Hepatocyte (in vitro differentiated cells): ENCODE measurements around the gene ZC3H7A. TPM values are rescaled to one million over a fixed set of nuclear protein-coding genes. Genes with fewer than 3 reads are reported as not detected.

Experiments used
- DNase-seq: peaks from one replicate; pipeline ENCODE4 v3.0.0-alpha.2; 2016; ENCODE audit warnings: low spot score
- H2AFZ ChIP-seq: fragments of 200-600 bp; sonication (generic); 2 replicates; pipeline ENCODE4 v1.6.0; 2016; ENCODE audit warnings: antibody characterized with exemption, mild to moderate bottlenecking
- H3K27ac ChIP-seq: fragments of 200-600 bp; sonication (generic); 2 replicates; pipeline ENCODE4 v1.5.1; 2016; ENCODE audit warnings: mild to moderate bottlenecking
- H3K27me3 ChIP-seq: fragments of 200-600 bp; sonication (generic); 2 replicates; pipeline ENCODE4 v1.6.1; 2016
- H3K36me3 ChIP-seq: fragments of 200-600 bp; sonication (generic); replicated peaks from 2 replicates; pipeline ENCODE4 v1.5.1; 2016; ENCODE audit warnings: low read depth; ENCODE audit not compliant: insufficient read depth
- H3K4me1 ChIP-seq: fragments of 200-600 bp; sonication (generic); 2 replicates; pipeline ENCODE4 v1.5.1; 2016; ENCODE audit warnings: mild to moderate bottlenecking, moderate library complexity; ENCODE audit not compliant: insufficient read depth
- H3K4me2 ChIP-seq: fragments of 200-600 bp; sonication (generic); 2 replicates; pipeline ENCODE4 v1.6.0; 2016
- H3K4me3 ChIP-seq: fragments of 200-600 bp; sonication (generic); 2 replicates; pipeline ENCODE4 v1.5.1; 2016; ENCODE audit warnings: mild to moderate bottlenecking
- H3K79me2 ChIP-seq: fragments of 200-600 bp; sonication (generic); 2 replicates; pipeline ENCODE4 v1.6.0; 2017; ENCODE audit warnings: mild to moderate bottlenecking
- H3K9me2 ChIP-seq: fragments of 200-600 bp; sonication (generic); replicated peaks from 2 replicates; pipeline ENCODE4 v1.6.0; 2017; ENCODE audit warnings: mild to moderate bottlenecking; ENCODE audit not compliant: insufficient read depth
- H3K9me3 ChIP-seq: fragments of 200-600 bp; sonication (generic); 2 replicates; pipeline ENCODE4 v1.5.1; 2016; ENCODE audit warnings: low read depth, mild to moderate bottlenecking
- H4K20me1 ChIP-seq: fragments of 200-600 bp; sonication (generic); 2 replicates; pipeline ENCODE4 v1.6.0; 2016; ENCODE audit warnings: mild to moderate bottlenecking; ENCODE audit not compliant: insufficient read depth, poor library complexity, severe bottlenecking
- CTCF ChIP-seq: fragments of 200-600 bp; sonication (generic); IDR thresholded peaks from 2 replicates; pipeline ENCODE4 v1.5.1; 2016; ENCODE audit warnings: antibody characterized with exemption, mild to moderate bottlenecking; ENCODE audit not compliant: poor library complexity
- EZH2 ChIP-seq: fragments of 200-600 bp; sonication (generic); IDR thresholded peaks from 2 replicates; pipeline ENCODE4 v1.6.1; 2016; ENCODE audit warnings: antibody characterized with exemption, mild to moderate bottlenecking, borderline replicate concordance
- EZH2phosphoT487 ChIP-seq: fragments of 200-600 bp; sonication (generic); IDR thresholded peaks from one replicate; pipeline ENCODE4 v1.6.1; 2018; ENCODE audit warnings: antibody characterized with exemption, mild to moderate bottlenecking, low read depth, moderate library complexity; ENCODE audit not compliant: unreplicated experiment, severe bottlenecking
- WGBS: methylation state at CpG from one replicate; pipeline ENCODE4 v1.1.6; 2016; ENCODE audit warnings: low lambda C conversion rate; ENCODE audit errors: missing lambda C conversion rate; 5-methylcytosine and 5-hydroxymethylcytosine counted together
- polyA plus RNA-seq: library from polyadenylated mRNA; unstranded; fragments of >200 nt; fragmentation: Nextera tagmentation; extraction: Ambion mirVana; gene quantifications from 2 replicates; pipeline ENCODE4 v1.2.1, GENCODE V29; 2016
- total RNA-seq: library from RNA; depleted of rRNA; stranded (reverse); fragments of >200 nt; gene quantifications from 2 replicates; pipeline ENCODE4 v1.2.3, GENCODE V29; 2014

ZC3H7A gene
- total and polyA plus RNA-seq, 2 experiments from 2014 or later: 34.9 to 40.3 TPM

DNA sequence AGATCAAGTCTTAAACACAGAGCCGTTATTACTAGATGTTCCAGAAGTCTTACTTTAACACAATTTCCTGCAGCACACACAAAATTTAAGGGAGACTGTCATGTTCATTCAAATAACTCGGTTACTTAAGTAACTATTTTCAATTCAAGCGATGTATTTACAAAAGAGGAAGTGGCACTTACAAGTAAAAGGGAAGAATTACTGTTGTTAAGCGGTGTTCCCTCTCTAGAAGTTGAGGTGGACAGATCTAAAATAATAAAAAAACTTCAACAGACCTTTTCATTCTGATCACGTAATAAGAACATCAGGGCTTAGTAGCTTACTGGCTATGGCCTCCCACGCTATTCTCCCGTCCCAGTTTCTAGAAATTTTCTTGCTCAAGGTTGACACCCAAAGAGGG is 28.2 kb downstream of the ZC3H7A start:
- Histone ChIP-seq H3K4me3 (no peak overlapping the region), H4K20me1 (no peaks in the 10 kb centered on the region), H3K9me2 (no peaks in the 10 kb centered on the region), H3K27me3 (no peaks in the 10 kb centered on the region), H3K36me3 (no peaks in the 10 kb centered on the region), H3K4me1 (no peaks in the 10 kb centered on the region), H3K4me2 (no peak overlapping the region), H3K27ac (no peak overlapping the region), H3K79me2 (peaks cover 2% of the 10 kb centered on the region), H3K9me3 (no peaks in the 10 kb centered on the region), H2AFZ (no peak overlapping the region)
- DNase-seq: no peak
- 89% methylated on average over 7 of the region's 7 CpGs for WGBS
- no peak for TF ChIP-seq CTCF
- no peak for TF ChIP-seq EZH2phosphoT487
- no peak for TF ChIP-seq EZH2

DNA sequence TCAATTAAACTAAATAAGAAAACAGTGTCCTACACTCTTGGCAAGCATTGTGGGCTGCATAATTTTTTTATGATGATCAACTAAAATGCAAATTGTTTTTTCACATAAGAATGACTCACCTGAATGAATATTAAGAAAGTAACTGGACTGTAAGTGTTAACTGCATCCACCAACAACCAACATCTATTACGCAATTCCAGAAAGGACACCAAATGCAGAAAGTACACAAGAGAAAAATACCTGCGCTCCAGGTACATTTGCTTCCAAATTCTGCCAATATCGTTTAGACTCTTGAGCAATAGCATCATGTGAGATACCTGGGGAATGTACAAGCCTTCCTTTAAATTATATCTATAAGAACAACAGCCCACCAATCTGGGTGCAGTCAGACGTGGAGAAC is 34.6 kb downstream of the ZC3H7A start:
- Histone ChIP-seq H3K4me2 (no peak overlapping the region), H3K36me3 (no peaks in the 10 kb centered on the region), H3K27me3 (no peaks in the 10 kb centered on the region), H4K20me1 (no peaks in the 10 kb centered on the region), H3K27ac (no peak overlapping the region), H3K4me1 (peaks cover 15% of the 10 kb centered on the region), H3K9me2 (no peaks in the 10 kb centered on the region), H3K79me2 (no peaks in the 10 kb centered on the region), H3K4me3 (no peak overlapping the region), H2AFZ (no peak overlapping the region), H3K9me3 (no peaks in the 10 kb centered on the region)
- TF ChIP-seq EZH2phosphoT487 (no peak), EZH2 (no peak), CTCF (no peak)
- WGBS: 88% methylated on average over 4 of the region's 4 CpGs
- DNase-seq: no peak

DNA sequence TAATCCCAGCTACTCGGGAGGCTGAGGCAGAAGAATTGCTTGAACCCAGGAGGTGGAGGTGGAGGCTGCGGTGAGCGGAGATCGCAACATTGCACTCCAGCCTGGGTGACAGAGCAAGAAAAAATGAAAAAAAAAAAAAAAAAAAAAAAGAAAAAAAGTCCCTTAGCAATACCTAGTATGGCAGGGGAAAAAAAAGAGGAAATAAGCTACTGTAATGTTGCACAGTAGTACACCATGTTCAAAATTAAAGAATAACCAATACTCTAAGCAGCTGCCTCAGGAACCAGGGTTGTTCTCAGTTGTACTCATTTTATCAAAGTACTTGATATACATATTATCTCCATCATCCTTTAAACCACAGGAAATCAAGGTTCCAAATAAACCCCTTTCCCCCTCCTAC is 37.1 kb downstream of the ZC3H7A start:
- WGBS: 98% methylated on average over 4 of the region's 4 CpGs
- no peak overlapping the region for H2AFZ ChIP-seq
- peaks cover 15% of the 10 kb centered on the region for H3K4me1 ChIP-seq
- peaks cover 5% of the 10 kb centered on the region for H3K36me3 ChIP-seq
- H3K4me2 ChIP-seq: no peak overlapping the region
- no peak for DNase-seq
- no peak overlapping the region for H3K27ac ChIP-seq
- H3K27me3 ChIP-seq: no peaks in the 10 kb centered on the region
- H3K9me3 ChIP-seq: no peaks in the 10 kb centered on the region
- TF ChIP-seq EZH2 (no peak), CTCF (no peak), EZH2phosphoT487 (no peak)
- no peaks in the 10 kb centered on the region for H3K9me2 ChIP-seq
- no peaks in the 10 kb centered on the region for H3K79me2 ChIP-seq
- H3K4me3 ChIP-seq: no peak overlapping the region
- no peaks in the 10 kb centered on the region for H4K20me1 ChIP-seq
